Neural progenitor cell (in vitro differentiated cells): Measurements from ENCODE around the gene SEPTIN6.

ENCODE experiments used
- CTCF ChIP-seq: fragments of 200-600 bp; sonication (generic); IDR thresholded peaks from 2 replicates; pipeline ENCODE4 v1.5.1; 2017; ENCODE audit warnings: antibody characterized with exemption, mild to moderate bottlenecking
- EZH2phosphoT487 ChIP-seq: fragments of 200-600 bp; sonication (generic); IDR thresholded peaks from 2 replicates; pipeline ENCODE4 v1.6.1; 2017; ENCODE audit warnings: antibody characterized with exemption

- TF ChIP-seq CTCF, result no peak
- TF ChIP-seq EZH2phosphoT487, result no peak
Measured at GRCh38 chrX:119648421-119648775, 44.6 kb downstream of the SEPTIN6 start.
